Naive thymus-derived CD4-positive, alpha-beta T cell (primary cell): ENCODE results near the gene MPL. TPM values are rescaled to one million over a fixed set of nuclear protein-coding genes. Genes with fewer than 3 reads are reported as not detected.
A peak's percentile ranks its signal among the peaks of the same experiment; 100 is the strongest.

Experiments used
- ATAC-seq: fragments of 150-1000 bp; cut with Tn5 transposase; 2 replicates; pipeline ENCODE4 v1.10.0; 2021; ENCODE audit warnings: mild to moderate bottlenecking, moderate library complexity
- CTCF ChIA-PET: fragments of 350-600 bp; sonication (Branson Sonifier 250); formaldehyde crosslinking; loops from one replicate; lab custom pipeline; 2021; ENCODE audit warnings: antibody characterized with exemption; lab: Charles Lee
- POLR2A ChIA-PET: fragments of 350-600 bp; sonication (Branson Sonifier 250); formaldehyde crosslinking; loops from one replicate; lab custom pipeline; 2021; ENCODE audit warnings: antibody characterized with exemption, inconsistent platforms; lab: Charles Lee
- DNase-seq, 9 donors: peaks; one replicate each; pipeline versions ENCODE4 v3.0.0 to v3.0.0-alpha.2; 2020 to 2022; ENCODE audit warnings: mixed read lengths in 1 of 9
- H3K27ac ChIP-seq: one replicate; pipeline ENCODE4 v1.7.0; 2013; ENCODE audit warnings: mild to moderate bottlenecking, low read depth, low read length, moderate library complexity
- H3K27me3 ChIP-seq, 2 donors: one replicate each; pipeline ENCODE4 v1.7.0; 2013; ENCODE audit warnings: low read length in 2 of 2, mild to moderate bottlenecking in 2 of 2, moderate library complexity in 2 of 2; ENCODE audit not compliant: control insufficient read depth in 2 of 2, insufficient read depth in 2 of 2
- H3K36me3 ChIP-seq, 3 experiments: 1 replicate in 2 of 3; 2 replicates in 1 of 3; pipeline ENCODE4 v1.7.0; 2013; ENCODE audit warnings: low read length in 3 of 3, mild to moderate bottlenecking in 3 of 3, moderate library complexity in 1 of 3; ENCODE audit not compliant: insufficient read depth in 3 of 3, control insufficient read depth in 2 of 3
- H3K4me1 ChIP-seq, 2 donors: one replicate each; pipeline ENCODE4 v1.7.0; 2013; ENCODE audit warnings: low read length in 2 of 2, mild to moderate bottlenecking in 2 of 2, moderate library complexity in 1 of 2; ENCODE audit not compliant: control insufficient read depth in 2 of 2, insufficient read depth in 2 of 2
- H3K4me3 ChIP-seq: 2 replicates; pipeline ENCODE4 v1.7.0; 2013; ENCODE audit warnings: mild to moderate bottlenecking, low read length
- H3K9me3 ChIP-seq, 3 experiments: 1 replicate in 2 of 3; 2 replicates in 1 of 3; pipeline ENCODE4 v1.7.0; 2013; ENCODE audit warnings: low read length in 3 of 3; ENCODE audit not compliant: control insufficient read depth in 2 of 3
- H3K27ac Mint-ChIP-seq, 9 donors: one replicate each; pipeline ENCODE4 v1.8.0; 2020 to 2022; ENCODE audit warnings: mixed read lengths in 9 of 9, mild to moderate bottlenecking in 8 of 9, moderate library complexity in 5 of 9, inconsistent platforms in 2 of 9
- H3K27me3 Mint-ChIP-seq, 5 donors: one replicate each; pipeline ENCODE4 v1.8.0; 2021 to 2022; ENCODE audit warnings: mixed read lengths in 5 of 5, mild to moderate bottlenecking in 1 of 5
- H3K36me3 Mint-ChIP-seq, 5 donors: one replicate each; pipeline ENCODE4 v1.8.0; 2020 to 2022; ENCODE audit warnings: mixed read lengths in 5 of 5, mild to moderate bottlenecking in 3 of 5, inconsistent platforms in 1 of 5
- H3K4me1 Mint-ChIP-seq, 7 donors: one replicate each; pipeline ENCODE4 v1.8.0; 2020 to 2022; ENCODE audit warnings: mixed read lengths in 7 of 7, mild to moderate bottlenecking in 3 of 7, inconsistent platforms in 1 of 7
- H3K4me3 Mint-ChIP-seq, 10 donors: one replicate each; pipeline ENCODE4 v1.8.0; 2020 to 2022; ENCODE audit warnings: mild to moderate bottlenecking in 10 of 10, mixed read lengths in 10 of 10, moderate library complexity in 6 of 10, inconsistent platforms in 2 of 10
- H3K9me3 Mint-ChIP-seq, 11 donors: one replicate each; pipeline ENCODE4 v1.8.0; 2020 to 2022; ENCODE audit warnings: mixed read lengths in 11 of 11, mild to moderate bottlenecking in 4 of 11, inconsistent platforms in 1 of 11, moderate library complexity in 1 of 11
- intact Hi-C, 2 donors: fragments of 100-400 bp; cut with micrococcal nuclease; formaldehyde crosslinking; loops; one replicate each; pipeline ENCODE4 v1.15.1; 2023
- polyA plus RNA-seq, 2 donors: library from polyadenylated mRNA; unstranded; fragments of 300-500 nt; fragmentation: Illumina TruSeq; gene quantifications; one replicate each; pipeline ENCODE4 v1.2.3, GENCODE V29; 2021
- total RNA-seq, 6 experiments: library from RNA in 5 of 6; stranded (reverse) in 5 of 6; gene quantifications; 1 replicate in 5 of 6; 2 replicates in 1 of 6; pipeline ENCODE4 v1.2.3 and lab custom pipeline; 2021 to 2026

Gene MPL
- total and polyA plus RNA-seq, 7 experiments from 2014 or later = 0.21 to 0.98 TPM; not detected in 5

DNA sequence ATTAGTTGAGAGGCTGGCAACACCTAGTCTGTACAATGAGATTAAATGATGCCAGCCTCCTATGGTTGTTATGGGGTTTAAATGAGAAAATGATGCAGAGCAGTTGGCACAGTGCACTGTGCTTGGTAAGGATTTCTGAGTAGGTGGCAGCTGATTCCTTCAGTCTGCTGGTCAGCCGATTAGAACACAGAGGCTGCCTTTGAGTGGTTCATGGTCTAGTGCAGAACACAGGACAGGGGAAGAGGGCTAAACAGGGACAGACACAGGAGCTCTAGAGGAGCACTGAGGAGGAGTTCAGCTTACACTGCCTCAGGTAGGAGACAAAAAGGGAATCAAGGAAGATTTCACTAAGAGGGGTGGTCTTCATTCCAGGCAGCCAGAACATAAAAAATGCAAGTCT, 35.4 kb upstream of the MPL start:
- no peak overlapping the region for H3K4me3 Mint-ChIP-seq
- POLR2A ChIA-PET = no interaction called here

DNA sequence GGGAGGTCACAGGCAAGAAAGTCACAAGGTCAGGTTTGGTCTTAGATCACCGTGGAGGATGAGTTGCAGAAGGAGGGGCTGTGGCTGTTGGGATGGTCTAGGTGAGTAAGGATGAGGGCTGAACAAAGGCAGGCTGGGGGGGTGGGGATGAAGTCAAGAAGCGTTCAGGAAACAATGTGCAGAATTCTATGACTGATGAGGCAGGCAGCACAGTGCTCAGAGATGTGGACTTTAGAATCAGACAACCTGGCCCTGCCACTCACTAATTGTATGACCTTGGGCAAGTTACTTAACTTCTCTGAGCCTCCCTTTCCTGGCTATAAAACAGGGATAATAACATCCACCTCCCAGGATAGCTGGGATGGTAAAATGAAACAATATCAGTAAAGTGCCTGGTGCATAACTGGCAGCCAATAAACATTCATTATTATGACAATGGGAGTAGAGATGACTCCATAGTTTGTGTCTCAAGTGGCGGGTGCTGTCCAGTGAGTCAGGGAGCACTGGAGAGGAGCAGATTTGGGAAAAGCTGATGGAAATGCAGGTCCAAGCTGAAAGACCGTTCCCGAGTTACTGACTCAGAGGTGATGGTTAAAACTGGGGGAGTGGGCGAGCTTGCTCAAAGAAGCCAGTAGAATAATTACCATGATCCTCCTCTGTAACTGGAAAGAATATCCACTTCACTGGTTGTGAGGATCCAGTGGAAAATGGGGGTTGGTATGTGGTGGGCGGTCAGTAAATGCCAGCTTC, 34.7 kb upstream of the MPL start:
- peaks cover 0 to 5% (median 0%) of the 10 kb centered on the region in 7 donors for H3K4me1 Mint-ChIP-seq
- Histone ChIP-seq H3K9me3 (no peaks in the 10 kb centered on the region), H3K4me1 (no peaks in the 10 kb centered on the region), H3K4me3 (no peak overlapping the region), H3K27me3 (no peaks in the 10 kb centered on the region), H3K36me3 (no peaks in the 10 kb centered on the region), H3K27ac (no peak overlapping the region)
- no peak for ATAC-seq
- ChIA-PET CTCF (interaction anchor here (0.8 kb wide), 1 partner anchor 76 kb away, joined by 3 read pairs; no protein-coding TSS in a partner anchor), POLR2A (no interaction called here)
- DNase-seq = no peak
- no peak overlapping the region for H3K4me3 Mint-ChIP-seq
- peak overlapping the region in 1 of 9 donors; percentile 42 for H3K27ac Mint-ChIP-seq
- intact Hi-C loops = no loop called here
- H3K9me3 Mint-ChIP-seq = no peaks in the 10 kb centered on the region
- H3K27me3 Mint-ChIP-seq = peaks cover 0 to 4% (median 0%) of the 10 kb centered on the region in 5 donors
- H3K36me3 Mint-ChIP-seq = no peaks in the 10 kb centered on the region

More for the DNA sequence above, 35.4 kb upstream of the MPL start:
- Histone ChIP-seq H3K27me3 (no peaks in the 10 kb centered on the region), H3K9me3 (no peaks in the 10 kb centered on the region), H3K4me1 (no peaks in the 10 kb centered on the region), H3K36me3 (no peaks in the 10 kb centered on the region), H3K4me3 (no peak overlapping the region), H3K27ac (no peak overlapping the region)
- CTCF ChIA-PET = no interaction called here
- Mint-ChIP-seq H3K9me3 (no peaks in the 10 kb centered on the region), H3K36me3 (no peaks in the 10 kb centered on the region), H3K27ac (no peak overlapping the region), H3K27me3 (peaks cover 0 to 4% (median 0%) of the 10 kb centered on the region in 5 donors), H3K4me1 (peaks cover 0 to 5% (median 0%) of the 10 kb centered on the region in 7 donors)
- DNase-seq = no peak
- intact Hi-C loops = no loop called here
- no peak for ATAC-seq

DNA sequence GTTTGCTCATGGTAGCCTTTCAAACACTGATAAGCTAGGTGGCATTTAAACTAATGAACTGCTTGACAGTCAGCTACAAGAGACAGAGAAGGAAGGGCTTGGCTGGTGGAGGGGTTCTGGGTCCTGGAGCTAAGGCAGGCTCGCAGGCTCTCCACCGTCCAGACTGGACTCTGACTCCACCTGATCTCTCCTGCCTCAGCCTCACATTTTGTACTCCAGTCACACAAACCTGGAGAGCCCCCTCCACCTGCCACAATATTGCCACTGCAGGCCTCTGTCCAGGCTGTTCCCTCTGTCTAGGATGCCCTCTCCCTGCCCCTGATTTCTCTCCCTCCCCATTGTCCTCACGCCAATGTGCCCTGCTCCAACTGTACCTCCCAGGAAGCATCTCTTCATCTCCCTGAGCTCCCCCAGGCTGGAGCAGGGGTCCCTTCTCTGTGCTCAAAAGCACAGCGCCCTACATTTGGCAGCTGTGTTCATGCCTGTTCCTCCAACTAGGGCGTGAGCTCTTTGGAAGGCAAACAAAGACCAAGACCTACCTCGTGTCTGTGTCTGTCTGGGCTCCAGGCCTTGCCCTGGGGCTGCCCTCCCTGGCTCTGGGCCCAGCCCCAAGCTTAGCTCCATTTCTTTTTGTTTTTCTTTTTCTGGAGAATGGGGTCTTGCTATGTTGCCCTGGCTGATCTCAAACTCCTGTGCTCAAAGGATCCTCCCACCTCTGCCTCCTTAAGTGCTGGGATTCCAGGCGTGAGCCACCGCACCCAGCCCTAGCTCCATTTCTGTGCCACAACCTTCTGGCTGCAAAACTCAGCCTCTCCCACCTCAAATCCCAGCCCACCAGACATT, 33.9 kb upstream of the MPL start:
- H3K9me3 ChIP-seq = no peaks in the 10 kb centered on the region
- H3K27ac Mint-ChIP-seq = no peak overlapping the region
- ChIA-PET CTCF (interaction anchor here (0.5 to 0.8 kb wide), 2 partner anchors 77 to 135 kb away, joined by 3 read pairs; no protein-coding TSS in a partner anchor), POLR2A (no interaction called here)
- no peaks in the 10 kb centered on the region for H3K36me3 Mint-ChIP-seq
- no peak overlapping the region for H3K4me3 Mint-ChIP-seq
- H3K36me3 ChIP-seq = no peaks in the 10 kb centered on the region
- peaks cover 0 to 4% (median 0%) of the 10 kb centered on the region in 5 donors for H3K27me3 Mint-ChIP-seq
- DNase-seq = no peak
- no peaks in the 10 kb centered on the region for H3K4me1 ChIP-seq
- H3K9me3 Mint-ChIP-seq = no peaks in the 10 kb centered on the region
- H3K27me3 ChIP-seq = no peaks in the 10 kb centered on the region
- intact Hi-C loops = no loop called here
- H3K4me3 ChIP-seq = no peak overlapping the region
- no peak for ATAC-seq
- H3K27ac ChIP-seq = no peak overlapping the region
- H3K4me1 Mint-ChIP-seq = peaks cover 0 to 5% (median 0%) of the 10 kb centered on the region in 7 donors

DNA sequence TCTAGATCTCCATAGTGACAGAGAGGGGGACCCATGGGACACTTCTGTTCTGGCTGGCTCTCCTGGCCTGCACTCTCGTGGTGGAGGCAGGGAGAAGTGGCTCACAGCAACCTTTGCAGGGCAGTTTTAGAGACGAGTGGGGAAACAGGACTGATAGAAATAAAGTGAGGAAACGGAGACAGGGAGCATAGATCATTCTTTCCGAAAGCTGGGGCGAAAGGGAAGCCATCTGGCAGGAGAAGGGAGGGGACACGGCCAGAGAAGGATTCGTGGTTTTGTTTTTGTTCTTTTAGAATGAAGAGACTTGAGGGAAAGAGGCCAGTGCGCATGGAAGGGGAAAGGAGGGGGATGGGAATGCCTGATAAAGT, 33.3 kb upstream of the MPL start:
- Mint-ChIP-seq H3K4me3 (no peak overlapping the region), H3K36me3 (no peaks in the 10 kb centered on the region), H3K9me3 (no peaks in the 10 kb centered on the region), H3K27me3 (peaks cover 0 to 5% (median 0%) of the 10 kb centered on the region in 5 donors), H3K4me1 (peaks cover 0 to 5% (median 0%) of the 10 kb centered on the region in 7 donors), H3K27ac (peak overlapping the region in 1 of 9 donors; percentile 53)
- intact Hi-C loops = no loop called here
- no peaks in the 10 kb centered on the region for H3K36me3 ChIP-seq
- no peaks in the 10 kb centered on the region for H3K9me3 ChIP-seq
- no peaks in the 10 kb centered on the region for H3K27me3 ChIP-seq
- no peaks in the 10 kb centered on the region for H3K4me1 ChIP-seq
- no peak overlapping the region for H3K27ac ChIP-seq
- POLR2A ChIA-PET = no interaction called here
- ATAC-seq (no peak), DNase-seq (no peak)
- no peak overlapping the region for H3K4me3 ChIP-seq
- CTCF ChIA-PET = interaction anchor here (0.5 kb wide), 1 partner anchor 136 kb away, joined by 3 read pairs; no protein-coding TSS in a partner anchor

DNA sequence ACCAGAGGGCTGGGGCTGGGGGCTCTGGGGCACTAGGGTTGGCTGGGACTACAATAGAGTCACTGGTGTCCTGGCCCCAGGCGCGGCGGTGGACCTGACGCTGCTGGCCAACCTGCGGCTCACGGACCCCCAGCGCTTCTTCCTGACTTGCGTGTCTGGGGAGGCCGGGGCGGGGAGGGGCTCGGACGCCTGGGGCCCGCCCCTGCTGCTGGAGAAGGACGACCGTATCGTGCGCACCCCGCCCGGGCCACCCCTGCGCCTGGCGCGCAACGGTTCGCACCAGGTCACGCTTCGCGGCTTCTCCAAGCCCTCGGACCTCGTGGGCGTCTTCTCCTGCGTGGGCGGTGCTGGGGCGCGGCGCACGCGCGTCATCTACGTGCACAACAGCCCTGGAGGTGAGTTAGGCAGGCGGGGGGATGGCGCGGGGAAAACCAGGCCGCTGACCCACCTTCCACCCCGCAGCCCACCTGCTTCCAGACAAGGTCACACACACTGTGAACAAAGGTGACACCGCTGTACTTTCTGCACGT, 32.8 kb upstream of the MPL start:
- Mint-ChIP-seq H3K9me3 (no peaks in the 10 kb centered on the region), H3K27ac (no peak overlapping the region), H3K36me3 (no peaks in the 10 kb centered on the region), H3K27me3 (peaks cover 0 to 5% (median 0%) of the 10 kb centered on the region in 5 donors), H3K4me3 (no peak overlapping the region), H3K4me1 (peaks cover 0 to 5% (median 0%) of the 10 kb centered on the region in 7 donors)
- CTCF ChIA-PET = no interaction called here
- DNase-seq (no peak), ATAC-seq (no peak)
- H3K27ac ChIP-seq = no peak overlapping the region
- no peaks in the 10 kb centered on the region for H3K36me3 ChIP-seq
- H3K27me3 ChIP-seq = no peaks in the 10 kb centered on the region
- no peak overlapping the region for H3K4me3 ChIP-seq
- no peaks in the 10 kb centered on the region for H3K4me1 ChIP-seq
- no peaks in the 10 kb centered on the region for H3K9me3 ChIP-seq
- intact Hi-C loops = no loop called here
- POLR2A ChIA-PET = no interaction called here

DNA sequence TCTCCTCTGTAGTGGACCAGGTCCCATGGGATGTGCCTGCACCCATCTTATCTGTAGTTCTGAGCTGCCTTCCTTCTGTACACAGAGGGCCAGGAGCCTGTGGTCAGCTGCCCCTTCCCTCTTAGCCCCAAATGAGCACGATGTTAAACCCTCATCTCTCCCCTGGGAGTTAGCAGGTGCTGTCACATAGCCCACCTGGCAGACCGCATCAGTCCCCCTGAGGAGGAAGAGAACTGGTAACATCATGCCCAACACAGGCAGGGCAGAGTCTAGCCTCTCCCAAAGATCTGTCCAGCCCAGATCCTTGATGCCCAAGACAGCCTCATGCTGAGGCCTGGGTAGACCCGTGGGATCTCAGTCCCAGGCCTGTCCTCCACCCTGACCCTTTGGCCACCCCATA, 32.2 kb upstream of the MPL start:
- CTCF ChIA-PET = no interaction called here
- intact Hi-C loops = no loop called here
- no peaks in the 10 kb centered on the region for H3K9me3 ChIP-seq
- DNase-seq (no peak), ATAC-seq (no peak)
- no peaks in the 10 kb centered on the region for H3K36me3 Mint-ChIP-seq
- peaks cover 0 to 5% (median 0%) of the 10 kb centered on the region in 5 donors for H3K27me3 Mint-ChIP-seq
- no peak overlapping the region for H3K4me3 ChIP-seq
- H3K27me3 ChIP-seq = no peaks in the 10 kb centered on the region
- H3K9me3 Mint-ChIP-seq = no peaks in the 10 kb centered on the region
- POLR2A ChIA-PET = no interaction called here
- H3K4me1 ChIP-seq = no peaks in the 10 kb centered on the region
- peaks cover 0 to 5% (median 0%) of the 10 kb centered on the region in 7 donors for H3K4me1 Mint-ChIP-seq
- H3K4me3 Mint-ChIP-seq = no peak overlapping the region
- no peak overlapping the region for H3K27ac ChIP-seq
- no peak overlapping the region for H3K27ac Mint-ChIP-seq
- H3K36me3 ChIP-seq = no peaks in the 10 kb centered on the region
